PC-3 (cell line): ENCODE results near the gene GRXCR1. TPM values are rescaled to one million over a fixed set of nuclear protein-coding genes. Genes with fewer than 3 reads are reported as not detected.

Source experiments
- ATAC-seq: fragments of 200-7000 bp; cut with Tn5 transposase; 2 replicates; pipeline ENCODE4 v1.9.1; 2020; ENCODE audit warnings: mild to moderate bottlenecking, moderate library complexity
- BruUV-seq: library from RNA; stranded (reverse); fragments of 400-500 nt; replicated peaks from 2 replicates; lab custom pipeline; 2021; lab: Mats Ljungman, UMichigan
- CTCF ChIA-PET: fragments of 300-600 bp; sonication (Branson Sonifier 250); formaldehyde crosslinking; loops from one replicate; lab custom pipeline; 2022; ENCODE audit warnings: antibody characterized with exemption; lab: Charles Lee
- POLR2A ChIA-PET: fragments of 300-600 bp; sonication (Branson Sonifier 250); formaldehyde crosslinking; loops from one replicate; lab custom pipeline; 2022; ENCODE audit warnings: antibody characterized with exemption; ENCODE audit not compliant: unreplicated experiment; lab: Charles Lee
- DNase-seq: peaks from one replicate; pipeline ENCODE4 v3.0.0-alpha.2; 2015
- H2AFZ ChIP-seq: fragments of 300-600 bp; sonication (generic); 2 replicates; pipeline ENCODE4 v1.6.0; 2016; ENCODE audit warnings: antibody characterized with exemption, low read length
- H3F3A ChIP-seq: fragments of 300-600 bp; sonication (generic); one replicate; pipeline ENCODE4 v1.6.0; 2017; ENCODE audit warnings: antibody characterized with exemption, low read length, control low read depth, mild to moderate bottlenecking; ENCODE audit not compliant: unreplicated experiment
- H3K27ac ChIP-seq: fragments of 300-600 bp; sonication (generic); 2 replicates; pipeline ENCODE4 v1.5.1; 2016; ENCODE audit warnings: mild to moderate bottlenecking, low read length
- H3K27me3 ChIP-seq: fragments of 300-600 bp; sonication (generic); 2 replicates; pipeline ENCODE4 v1.6.1; 2016; ENCODE audit warnings: low read length, mixed read lengths
- H3K36me3 ChIP-seq: fragments of 300-600 bp; sonication (generic); 2 replicates; pipeline ENCODE4 v1.6.1; 2016; ENCODE audit warnings: low read depth, mixed run types, low read length, mixed read lengths
- H3K4me1 ChIP-seq: fragments of 300-600 bp; sonication (generic); 2 replicates; pipeline ENCODE4 v1.5.1; 2016; ENCODE audit warnings: low read length; ENCODE audit not compliant: insufficient read depth
- H3K4me2 ChIP-seq: fragments of 300-600 bp; sonication (generic); 2 replicates; pipeline ENCODE4 v1.6.0; 2016; ENCODE audit warnings: low read length
- H3K4me3 ChIP-seq: fragments of 300-600 bp; sonication (generic); 2 replicates; pipeline ENCODE4 v1.5.1; 2016; ENCODE audit warnings: mild to moderate bottlenecking, low read length, mixed read lengths
- H3K79me2 ChIP-seq: fragments of 300-600 bp; sonication (generic); 2 replicates; pipeline ENCODE4 v1.6.1; 2017; ENCODE audit warnings: low read length, mixed read lengths
- H3K9ac ChIP-seq: fragments of 300-600 bp; sonication (generic); 2 replicates; pipeline ENCODE4 v1.6.0; 2016; ENCODE audit warnings: mild to moderate bottlenecking, low read length
- H3K9me2 ChIP-seq: fragments of 300-600 bp; sonication (generic); replicated peaks from 2 replicates; pipeline ENCODE4 v1.6.1; 2016; ENCODE audit warnings: mixed run types, low read length, mixed read lengths
- H3K9me3 ChIP-seq: fragments of 300-600 bp; sonication (generic); 2 replicates; pipeline ENCODE4 v1.6.1; 2016; ENCODE audit warnings: low read length, mixed read lengths
- H4K20me1 ChIP-seq: fragments of 300-600 bp; sonication (generic); 2 replicates; pipeline ENCODE4 v1.6.1; 2016; ENCODE audit warnings: low read length, mixed read lengths
- EZH2 ChIP-seq: fragments of 300-600 bp; sonication (generic); IDR thresholded peaks from one replicate; pipeline ENCODE4 v1.6.1; 2017; ENCODE audit warnings: antibody characterized with exemption, mild to moderate bottlenecking, low read length; ENCODE audit not compliant: unreplicated experiment
- EZH2phosphoT487 ChIP-seq: fragments of 300-600 bp; sonication (generic); IDR thresholded peaks from 2 replicates; pipeline ENCODE4 v1.6.1; 2018; ENCODE audit warnings: mild to moderate bottlenecking, antibody characterized with exemption, low read length, borderline replicate concordance
- intact Hi-C: fragments of 100-400 bp; cut with micrococcal nuclease; formaldehyde crosslinking; loops from 2 replicates; pipeline ENCODE4 v1.9.0; 2023
- total RNA-seq: library from RNA; depleted of rRNA; stranded (reverse); fragments of >200 nt; gene quantifications from 2 replicates; pipeline ENCODE4 v1.2.3, GENCODE V29; 2014
- TF ChIP-seq, protein P1 (sequence below): fragments of 300-600 bp; sonication (generic); conservative IDR thresholded peaks from 2 replicates; pipeline ENCODE4 v1.5.1; 2017; ENCODE audit warnings: antibody characterized with exemption, low read depth, mild to moderate bottlenecking, low read length

Gene GRXCR1
- total RNA-seq, 1 experiment from 2014 or later, result not detected

DNA sequence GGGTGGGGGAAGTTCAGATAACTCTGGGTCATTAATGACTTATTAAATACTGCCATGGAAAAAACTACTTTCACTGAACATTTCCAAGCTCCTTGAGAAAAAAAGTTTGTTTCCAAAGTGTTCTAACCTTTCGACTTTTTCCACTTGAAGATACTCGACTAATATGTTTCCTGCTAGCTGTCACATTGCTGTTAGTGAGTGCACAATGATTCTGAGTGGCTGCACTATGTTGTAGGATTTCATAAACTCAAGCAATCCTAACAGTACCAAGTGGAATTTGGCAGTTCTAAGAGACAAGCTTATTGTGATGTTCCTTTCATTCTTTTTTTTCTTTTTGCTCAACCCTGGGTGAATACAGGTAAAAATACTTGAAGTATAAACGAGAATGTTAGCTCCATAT is 33.4 kb downstream of the GRXCR1 start:
- DNase-seq, result no peak
- Histone ChIP-seq H3K4me2 (no peak overlapping the region), H4K20me1 (no peaks in the 10 kb centered on the region), H3K9me3 (no peaks in the 10 kb centered on the region), H3K4me1 (no peaks in the 10 kb centered on the region), H3K9ac (no peak overlapping the region), H3K4me3 (no peak overlapping the region), H3K36me3 (no peaks in the 10 kb centered on the region), H3K27me3 (no peaks in the 10 kb centered on the region), H3F3A (no peaks in the 10 kb centered on the region), H3K9me2 (no peaks in the 10 kb centered on the region), H2AFZ (no peak overlapping the region), H3K79me2 (no peaks in the 10 kb centered on the region), H3K27ac (no peak overlapping the region)
- intact Hi-C loops, result no loop called here
- ATAC-seq, result no peak
- no peak for TF ChIP-seq EZH2phosphoT487
- TF ChIP-seq, protein P1, sequence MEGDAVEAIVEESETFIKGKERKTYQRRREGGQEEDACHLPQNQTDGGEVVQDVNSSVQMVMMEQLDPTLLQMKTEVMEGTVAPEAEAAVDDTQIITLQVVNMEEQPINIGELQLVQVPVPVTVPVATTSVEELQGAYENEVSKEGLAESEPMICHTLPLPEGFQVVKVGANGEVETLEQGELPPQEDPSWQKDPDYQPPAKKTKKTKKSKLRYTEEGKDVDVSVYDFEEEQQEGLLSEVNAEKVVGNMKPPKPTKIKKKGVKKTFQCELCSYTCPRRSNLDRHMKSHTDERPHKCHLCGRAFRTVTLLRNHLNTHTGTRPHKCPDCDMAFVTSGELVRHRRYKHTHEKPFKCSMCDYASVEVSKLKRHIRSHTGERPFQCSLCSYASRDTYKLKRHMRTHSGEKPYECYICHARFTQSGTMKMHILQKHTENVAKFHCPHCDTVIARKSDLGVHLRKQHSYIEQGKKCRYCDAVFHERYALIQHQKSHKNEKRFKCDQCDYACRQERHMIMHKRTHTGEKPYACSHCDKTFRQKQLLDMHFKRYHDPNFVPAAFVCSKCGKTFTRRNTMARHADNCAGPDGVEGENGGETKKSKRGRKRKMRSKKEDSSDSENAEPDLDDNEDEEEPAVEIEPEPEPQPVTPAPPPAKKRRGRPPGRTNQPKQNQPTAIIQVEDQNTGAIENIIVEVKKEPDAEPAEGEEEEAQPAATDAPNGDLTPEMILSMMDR, result no peak
- TF ChIP-seq EZH2, result no peak
- POLR2A ChIA-PET, result no interaction called here
- CTCF ChIA-PET, result no interaction called here
- no TSS peak for BruUV-seq

DNA sequence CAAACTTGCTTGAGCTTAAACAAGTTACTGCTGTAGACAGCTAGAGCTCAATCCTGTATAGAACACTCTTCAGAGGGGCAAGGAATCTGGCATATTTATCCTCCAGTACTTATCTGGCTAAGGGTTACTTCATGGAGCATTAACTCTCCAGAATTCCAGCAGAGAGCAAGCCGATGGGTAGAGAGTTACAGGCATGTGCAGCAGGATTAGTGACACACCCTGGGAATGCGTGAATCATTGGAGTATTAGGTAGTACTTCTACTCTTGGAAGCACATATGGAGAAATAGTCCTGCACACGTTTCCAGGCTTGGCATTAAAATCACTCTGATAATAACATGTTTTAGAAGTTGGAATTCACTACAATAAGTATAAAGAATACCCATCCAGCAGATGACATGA is 35.4 kb downstream of the GRXCR1 start:
- ChIA-PET CTCF (no interaction called here), POLR2A (no interaction called here)
- Histone ChIP-seq H3K4me1 (no peaks in the 10 kb centered on the region), H3K36me3 (no peaks in the 10 kb centered on the region), H3K9me3 (no peaks in the 10 kb centered on the region), H2AFZ (no peak overlapping the region), H3K27me3 (no peaks in the 10 kb centered on the region), H3K27ac (no peak overlapping the region), H3K79me2 (no peaks in the 10 kb centered on the region), H3F3A (no peaks in the 10 kb centered on the region), H3K9me2 (no peaks in the 10 kb centered on the region), H3K4me2 (no peak overlapping the region), H3K9ac (no peak overlapping the region), H3K4me3 (no peak overlapping the region), H4K20me1 (no peaks in the 10 kb centered on the region)
- intact Hi-C loops, result no loop called here
- BruUV-seq, result no TSS peak
- ATAC-seq (no peak), DNase-seq (peak; percentile 31)
- TF ChIP-seq, protein P1, result no peak
- TF ChIP-seq EZH2 (no peak), EZH2phosphoT487 (no peak)

DNA sequence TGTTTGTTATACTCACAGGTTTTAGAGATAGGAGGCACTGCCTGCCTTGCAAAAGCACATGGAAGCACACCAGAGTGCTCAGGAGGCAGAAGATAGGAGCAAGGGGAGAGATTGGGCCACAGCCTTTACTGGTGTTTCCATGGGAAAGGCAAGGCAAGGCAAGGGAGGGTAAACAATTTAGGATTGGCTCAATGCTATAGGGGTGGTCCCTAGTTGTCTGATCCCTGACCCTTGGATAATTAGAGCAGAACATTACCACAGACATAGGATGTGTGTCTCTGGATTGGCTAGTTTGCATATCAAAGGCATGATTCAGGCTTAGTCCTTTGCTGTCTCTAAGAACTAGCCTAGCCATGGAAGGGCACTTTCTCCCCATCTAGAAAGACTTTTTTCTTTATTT is 36.1 kb downstream of the GRXCR1 start:
- no TSS peak for BruUV-seq
- POLR2A ChIA-PET, result no interaction called here

More for the DNA sequence above, 36.1 kb downstream of the GRXCR1 start:
- Histone ChIP-seq H3F3A (no peaks in the 10 kb centered on the region), H3K27me3 (no peaks in the 10 kb centered on the region), H4K20me1 (no peaks in the 10 kb centered on the region), H3K27ac (no peak overlapping the region), H3K36me3 (no peaks in the 10 kb centered on the region), H3K4me1 (no peaks in the 10 kb centered on the region), H3K4me2 (no peak overlapping the region), H3K9me2 (no peaks in the 10 kb centered on the region), H3K9ac (no peak overlapping the region), H3K9me3 (no peaks in the 10 kb centered on the region), H3K79me2 (no peaks in the 10 kb centered on the region), H3K4me3 (no peak overlapping the region), H2AFZ (no peak overlapping the region)
- no peak for DNase-seq
- TF ChIP-seq EZH2phosphoT487, result no peak
- TF ChIP-seq, protein P1, result no peak
- intact Hi-C loops, result no loop called here
- CTCF ChIA-PET, result no interaction called here
- ATAC-seq, result no peak
